Upper lobe of left lung (tissue), 6 donors: ENCODE results near the gene TMPRSS9. TPM values are rescaled to one million over a fixed set of nuclear protein-coding genes. Genes with fewer than 3 reads are reported as not detected.
A peak's percentile ranks its signal among the peaks of the same experiment; 100 is the strongest.
"Not testable (repeated sequence)": the region's sequence is repeated elsewhere in the genome, so short reads cannot be mapped to it uniquely, and the experiment has no call there.

Source experiments
- ATAC-seq, 2 donors: fragments of 200-7000 bp; cut with Tn5 transposase; one replicate each; pipeline ENCODE4 v1.9.1; 2022; ENCODE audit warnings: mild to moderate bottlenecking in 2 of 2, moderate library complexity in 2 of 2; ENCODE audit not compliant: low FRiP score in 2 of 2
- DNase-seq, 2 donors: peaks; one replicate each; pipeline ENCODE4 v3.0.0-alpha.2; 2019 to 2020
- H3K27ac ChIP-seq, 4 donors: fragments of 200-600 bp; sonication (generic); one replicate each; pipeline ENCODE4 v1.5.1; 2016 to 2019
- H3K27me3 ChIP-seq, 4 donors: fragments of 200-600 bp; sonication (generic); one replicate each; pipeline ENCODE4 v1.5.1; 2017 to 2019
- H3K36me3 ChIP-seq, 4 donors: fragments of 200-600 bp; sonication (generic); one replicate each; pipeline ENCODE4 v1.5.1; 2016 to 2019
- H3K4me1 ChIP-seq, 4 donors: fragments of 200-600 bp; sonication (generic); one replicate each; pipeline ENCODE4 v1.5.1; 2018 to 2019
- H3K4me3 ChIP-seq, 4 donors: fragments of 200-600 bp; sonication (generic); one replicate each; pipeline ENCODE4 v1.5.1; 2017 to 2019; ENCODE audit warnings: mild to moderate bottlenecking in 2 of 4, moderate library complexity in 1 of 4
- H3K9me3 ChIP-seq, 4 donors: fragments of 200-600 bp; sonication (generic); one replicate each; pipeline ENCODE4 v1.5.1; 2018 to 2019
- CTCF ChIP-seq, 6 experiments: fragments of 450-650 bp in 4 of 6; fragments of 200-600 bp in 2 of 6; sonication (generic) in 2 of 6; IDR thresholded peaks; one replicate each; pipeline ENCODE4 v1.5.1; 2016 to 2019; ENCODE audit warnings: antibody characterized with exemption in 6 of 6
- EP300 ChIP-seq, 4 donors: sonication (generic); formaldehyde crosslinking; IDR thresholded peaks; one replicate each; pipeline ENCODE4 v1.5.1; 2017; ENCODE audit warnings: antibody characterized with exemption in 4 of 4, control low read depth in 2 of 4
- POLR2A ChIP-seq, 4 donors: fragments of 450-650 bp; IDR thresholded peaks; one replicate each; pipeline ENCODE4 v1.5.1; 2016 to 2017; ENCODE audit warnings: antibody characterized with exemption in 4 of 4, mild to moderate bottlenecking in 2 of 4
- POLR2AphosphoS5 ChIP-seq, 2 donors: sonication (generic); formaldehyde crosslinking; IDR thresholded peaks; one replicate each; pipeline ENCODE4 v1.5.1; 2017; ENCODE audit warnings: antibody characterized with exemption in 2 of 2
- WGBS, 2 donors: methylation state at CpG; one replicate each; pipeline ENCODE4 v1.1.5; 2017 to 2018; 5-methylcytosine and 5-hydroxymethylcytosine counted together
- total RNA-seq, 6 donors: library from RNA; depleted of rRNA in 4 of 6; stranded (reverse); fragments of >200 nt in 4 of 6; gene quantifications; one replicate each; pipeline versions ENCODE4 v1.1.0 to v1.2.1, GENCODE V29; 2016 to 2021
- donor health status: DM: no; HTN: no; CAD: no; lungs with moderate emphysema.
- donor health status: DM: no; HTN: yes; CAD: no; lungs with severe emphysema.

The TMPRSS9 gene
- total RNA-seq, 6 donors from 2014 or later = 0.14 to 0.55 (median 0.26) TPM; not detected in 2

GRCh38 chr19:2394442-2395292, 34.6 kb downstream of the TMPRSS9 start:
- WGBS, 2 donors = 52 to 54% methylated on average over 27 of the region's 27 CpGs
- Histone ChIP-seq H3K27ac (peak overlapping the region in 3 of 4 donors; percentile 15 to 26 (median 18)), H3K9me3 (no peaks in the 10 kb centered on the region), H3K4me1 (peaks cover 0 to 5% (median 0%) of the 10 kb centered on the region in 4 donors), H3K4me3 (peak overlapping the region in 2 of 4 donors; percentile 22 to 25), H3K27me3 (no peaks in the 10 kb centered on the region), H3K36me3 (no peaks in the 10 kb centered on the region)
- ATAC-seq = peak in 1 of 2 donors; percentile 51
- DNase-seq = peak in 1 of 2 donors; percentile 52
- TF ChIP-seq EP300 (IDR thresholded peaks at IDR 0.05) = no peak
- TF ChIP-seq POLR2A (IDR thresholded peaks at IDR 0.05) = peak in 1 of 4 donors; percentile 61

GRCh38 chr19:2395293-2395829, 35.3 kb downstream of the TMPRSS9 start:
- H3K36me3 ChIP-seq, ATAC-seq, H3K27me3 ChIP-seq, H3K9me3 ChIP-seq, DNase-seq, H3K4me1 ChIP-seq, H3K27ac ChIP-seq, H3K4me3 ChIP-seq: not testable (repeated sequence)
- 90 to 93% methylated on average over 18 of the region's 18 CpGs for WGBS, 2 donors

DNA sequence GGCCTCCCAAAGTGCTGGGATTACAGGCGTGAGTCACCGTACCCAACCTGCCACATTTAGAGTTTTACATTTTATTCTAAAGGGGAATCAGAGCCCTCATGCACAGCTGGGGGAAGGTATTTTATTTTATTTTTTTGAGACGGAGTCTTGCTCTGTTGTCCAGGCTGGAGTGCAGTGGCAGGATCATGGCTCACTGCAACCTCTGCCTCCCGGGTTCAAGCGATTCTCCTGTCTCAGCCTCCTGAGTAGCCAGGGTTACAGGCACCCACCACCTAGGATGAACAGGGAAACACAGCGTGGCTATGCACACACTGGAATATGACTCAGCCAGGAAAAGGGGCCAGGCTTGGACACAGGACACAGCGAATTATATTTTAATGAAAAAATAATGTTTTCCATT, 37.1 kb downstream of the TMPRSS9 start:
- H3K4me1 ChIP-seq, ATAC-seq, H3K36me3 ChIP-seq, H3K27me3 ChIP-seq, H3K9me3 ChIP-seq, DNase-seq, H3K4me3 ChIP-seq, H3K27ac ChIP-seq: not testable (repeated sequence)
- 92 to 100% methylated on average over 7 of the region's 7 CpGs for WGBS, 2 donors

- Histone ChIP-seq H3K9me3 (no peaks in the 10 kb centered on the region), H3K4me3 (no peak overlapping the region), H3K4me1 (no peaks in the 10 kb centered on the region), H3K27ac (no peak overlapping the region), H3K36me3 (no peaks in the 10 kb centered on the region), H3K27me3 (no peaks in the 10 kb centered on the region)
- no peak for TF ChIP-seq POLR2A (IDR thresholded peaks at IDR 0.05)
- no peak for TF ChIP-seq POLR2AphosphoS5 (IDR thresholded peaks at IDR 0.05)
- 87 to 88% methylated on average over 10 to 14 of the region's 14 CpGs for whole genome bisulfite sequencing, 2 donors
- DNase-seq (no peak), ATAC-seq (no peak)
Measured at GRCh38 chr19:2398735-2399305, 38.8 kb downstream of the TMPRSS9 start.

GRCh38 chr19:2399582-2399981, 39.5 kb downstream of the TMPRSS9 start:
- TF ChIP-seq EP300 (IDR thresholded peaks at IDR 0.05) (no peak), CTCF (IDR thresholded peaks at IDR 0.05) (no peak), POLR2A (IDR thresholded peaks at IDR 0.05) (no peak), POLR2AphosphoS5 (IDR thresholded peaks at IDR 0.05) (no peak)
- ATAC-seq (no peak), DNase-seq (no peak)
- Histone ChIP-seq H3K4me1 (no peaks in the 10 kb centered on the region), H3K27me3 (no peaks in the 10 kb centered on the region), H3K36me3 (no peaks in the 10 kb centered on the region), H3K27ac (no peak overlapping the region), H3K4me3 (no peak overlapping the region), H3K9me3 (no peaks in the 10 kb centered on the region)
- WGBS, 2 donors = 93 to 96% methylated on average over 4 of the region's 4 CpGs

DNA sequence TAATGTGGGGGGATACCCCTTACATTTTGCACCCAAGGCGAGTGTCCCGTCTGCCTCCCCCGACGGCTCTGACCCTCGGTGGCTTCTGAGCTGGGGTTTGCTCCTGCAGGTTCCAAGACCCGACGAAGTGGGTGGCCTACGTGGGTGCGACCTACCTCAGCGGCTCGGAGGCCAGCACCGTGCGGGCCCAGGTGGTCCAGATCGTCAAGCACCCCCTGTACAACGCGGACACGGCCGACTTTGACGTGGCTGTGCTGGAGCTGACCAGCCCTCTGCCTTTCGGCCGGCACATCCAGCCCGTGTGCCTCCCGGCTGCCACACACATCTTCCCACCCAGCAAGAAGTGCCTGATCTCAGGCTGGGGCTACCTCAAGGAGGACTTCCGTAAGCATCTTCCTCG, 48.2 kb downstream of the TMPRSS9 start:
- H3K9me3 ChIP-seq = peaks cover 0 to 6% (median 0%) of the 10 kb centered on the region in 4 donors
- H3K36me3 ChIP-seq = no peaks in the 10 kb centered on the region
- H3K4me3 ChIP-seq = no peak overlapping the region
- ATAC-seq (no peak), DNase-seq (no peak)
- no peaks in the 10 kb centered on the region for H3K27me3 ChIP-seq
- TF ChIP-seq CTCF (IDR thresholded peaks at IDR 0.05) (no peak), EP300 (IDR thresholded peaks at IDR 0.05) (no peak), POLR2AphosphoS5 (IDR thresholded peaks at IDR 0.05) (no peak), POLR2A (IDR thresholded peaks at IDR 0.05) (no peak)
- 85% methylated on average over 13 to 16 of the region's 25 CpGs for WGBS, 2 donors
- no peak overlapping the region for H3K27ac ChIP-seq
- H3K4me1 ChIP-seq = no peaks in the 10 kb centered on the region
